Panc1 (cell line): Measurements from ENCODE around the gene CAND2.
"Not testable (repeated sequence)": the region's sequence is repeated elsewhere in the genome, so short reads cannot be mapped to it uniquely, and the experiment has no call there.

Experiments
- POLR2AphosphoS5 ChIP-seq: IDR thresholded peaks from 2 replicates; pipeline ENCODE4 v1.6.1; 2012; ENCODE audit warnings: mild to moderate bottlenecking, low read depth, low read length, moderate library complexity
- REST ChIP-seq, 2 experiments: IDR thresholded peaks; 2 replicates each; pipeline ENCODE4 v1.6.1; 2011 to 2012; ENCODE audit warnings: low read depth in 2 of 2, control low read depth in 1 of 2, low read length in 1 of 2, mild to moderate bottlenecking in 1 of 2, moderate library complexity in 1 of 2; ENCODE audit not compliant: insufficient read depth in 1 of 2
- TF ChIP-seq, protein P1 (sequence below): fragments of 450-650 bp; IDR thresholded peaks from 2 replicates; pipeline ENCODE4 v1.5.1; 2017; ENCODE audit warnings: mild to moderate bottlenecking

DNA sequence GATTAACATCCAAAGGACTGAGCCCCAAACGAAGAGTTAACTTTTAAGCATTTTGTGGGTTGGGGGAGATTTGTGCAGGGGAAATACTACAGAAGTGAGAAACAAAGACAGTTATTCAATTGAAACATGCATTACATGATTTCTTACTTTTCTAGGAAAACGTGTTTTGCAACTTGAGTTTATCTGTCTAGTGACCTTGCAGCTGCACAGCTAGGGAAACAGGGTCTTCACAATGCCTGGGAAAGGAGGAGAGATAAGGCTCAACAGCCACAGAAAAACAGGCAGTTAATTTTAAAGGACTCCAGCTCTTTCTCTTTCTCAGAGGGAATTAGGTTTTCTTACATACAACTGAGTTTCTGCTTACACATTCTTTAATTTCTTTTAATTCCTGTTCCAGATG is 82.3 kb downstream of the CAND2 start:
- TF ChIP-seq, protein P1, sequence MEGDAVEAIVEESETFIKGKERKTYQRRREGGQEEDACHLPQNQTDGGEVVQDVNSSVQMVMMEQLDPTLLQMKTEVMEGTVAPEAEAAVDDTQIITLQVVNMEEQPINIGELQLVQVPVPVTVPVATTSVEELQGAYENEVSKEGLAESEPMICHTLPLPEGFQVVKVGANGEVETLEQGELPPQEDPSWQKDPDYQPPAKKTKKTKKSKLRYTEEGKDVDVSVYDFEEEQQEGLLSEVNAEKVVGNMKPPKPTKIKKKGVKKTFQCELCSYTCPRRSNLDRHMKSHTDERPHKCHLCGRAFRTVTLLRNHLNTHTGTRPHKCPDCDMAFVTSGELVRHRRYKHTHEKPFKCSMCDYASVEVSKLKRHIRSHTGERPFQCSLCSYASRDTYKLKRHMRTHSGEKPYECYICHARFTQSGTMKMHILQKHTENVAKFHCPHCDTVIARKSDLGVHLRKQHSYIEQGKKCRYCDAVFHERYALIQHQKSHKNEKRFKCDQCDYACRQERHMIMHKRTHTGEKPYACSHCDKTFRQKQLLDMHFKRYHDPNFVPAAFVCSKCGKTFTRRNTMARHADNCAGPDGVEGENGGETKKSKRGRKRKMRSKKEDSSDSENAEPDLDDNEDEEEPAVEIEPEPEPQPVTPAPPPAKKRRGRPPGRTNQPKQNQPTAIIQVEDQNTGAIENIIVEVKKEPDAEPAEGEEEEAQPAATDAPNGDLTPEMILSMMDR: not testable (repeated sequence)
- not testable (repeated sequence) for TF ChIP-seq POLR2AphosphoS5; REST (IDR thresholded peaks at IDR 0.05; ENCODE audit: insufficient read depth in 1 of 2, low read depth in 2 of 2, low read length in 1 of 2)
